Prostate gland (tissue), 2 donors: ENCODE data around the gene COP1. TPM values are rescaled to one million over a fixed set of nuclear protein-coding genes. Genes with fewer than 3 reads are reported as not detected.

Experiments used
- DNase-seq: peaks from one replicate; pipeline ENCODE4 v3.0.0-alpha.2; 2019; ENCODE audit warnings: low spot score
- H3K27ac ChIP-seq, 2 donors: fragments of 200-600 bp; sonication (generic); 2 replicates each; pipeline ENCODE4 v1.5.1; 2017 to 2019
- H3K27me3 ChIP-seq: fragments of 200-600 bp; sonication (generic); replicated peaks from 2 replicates; pipeline ENCODE4 v1.5.1; 2019; ENCODE audit not compliant: insufficient read depth
- H3K36me3 ChIP-seq, 2 donors: fragments of 200-600 bp; sonication (generic); 1 replicate in 1 of 2; 2 replicates in 1 of 2; pipeline versions ENCODE4 v1.5.1 to v1.8.1; 2017 to 2019
- H3K4me1 ChIP-seq: fragments of 200-600 bp; sonication (generic); replicated peaks from 2 replicates; pipeline ENCODE4 v1.5.1; 2019
- H3K4me3 ChIP-seq, 2 donors: fragments of 200-600 bp; sonication (generic); 2 replicates each; pipeline ENCODE4 v1.5.1; 2017 to 2019
- H3K9me3 ChIP-seq: fragments of 200-600 bp; sonication (generic); 2 replicates; pipeline ENCODE4 v1.5.1; 2017
- CTCF ChIP-seq, 4 experiments: fragments of 200-600 bp in 2 of 4; fragments of 450-650 bp in 2 of 4; sonication (generic) in 2 of 4; IDR thresholded peaks; 1 replicate in 3 of 4; 2 replicates in 1 of 4; pipeline ENCODE4 v1.5.1; 2016 to 2019; ENCODE audit warnings: antibody characterized with exemption in 4 of 4, mild to moderate bottlenecking in 2 of 4, moderate library complexity in 2 of 4
- POLR2A ChIP-seq: fragments of 450-650 bp; IDR thresholded peaks from one replicate; pipeline ENCODE4 v1.6.1; 2016; ENCODE audit warnings: antibody characterized with exemption, mild to moderate bottlenecking
- POLR2AphosphoS5 ChIP-seq: sonication (generic); formaldehyde crosslinking; IDR thresholded peaks from one replicate; pipeline ENCODE4 v1.6.1; 2017; ENCODE audit warnings: antibody characterized with exemption
- WGBS: methylation state at CpG from one replicate; pipeline ENCODE4 v1.1.5; 2018; 5-methylcytosine and 5-hydroxymethylcytosine counted together
- intact Hi-C: fragments of 100-400 bp; cut with DNase I; formaldehyde crosslinking; loops from one replicate; pipeline ENCODE4 v1.14.2; 2022
- total RNA-seq, 2 donors: library from RNA; depleted of rRNA; stranded (reverse); fragments of >200 nt; gene quantifications; one replicate each; pipeline ENCODE4 v1.1.0, GENCODE V29; 2016

COP1 gene
- total RNA-seq, 2 donors from 2014 or later = 53.3 to 60.4 TPM

GRCh38 chr1:176201568-176201967 is 5.5 kb downstream of the COP1 start:
- intact Hi-C loops = no loop called here
- Histone ChIP-seq H3K9me3 (no peaks in the 10 kb centered on the region), H3K27ac (no peak overlapping the region), H3K4me1 (no peaks in the 10 kb centered on the region), H3K4me3 (no peak overlapping the region), H3K27me3 (no peaks in the 10 kb centered on the region), H3K36me3 (no peaks in the 10 kb centered on the region)
- no peak for TF ChIP-seq POLR2A
- TF ChIP-seq POLR2AphosphoS5 = no peak
- no peak for TF ChIP-seq CTCF (IDR thresholded peaks at IDR 0.05)
- DNase-seq = no peak

GRCh38 chr1:176199707-176200106 is 7.4 kb downstream of the COP1 start:
- no peaks in the 10 kb centered on the region for H3K4me1 ChIP-seq
- no peaks in the 10 kb centered on the region for H3K9me3 ChIP-seq
- H3K27me3 ChIP-seq = no peaks in the 10 kb centered on the region
- WGBS = 78% methylated on average over 1 of the region's 1 CpG
- DNase-seq = no peak
- intact Hi-C loops = no loop called here
- no peaks in the 10 kb centered on the region for H3K36me3 ChIP-seq
- TF ChIP-seq POLR2A (no peak), CTCF (IDR thresholded peaks at IDR 0.05) (no peak), POLR2AphosphoS5 (no peak)
- no peak overlapping the region for H3K4me3 ChIP-seq
- H3K27ac ChIP-seq = no peak overlapping the region

- TF ChIP-seq POLR2A (no peak), POLR2AphosphoS5 (no peak), CTCF (IDR thresholded peaks at IDR 0.05) (no peak)
- intact Hi-C loops = no loop called here
These were observed 8.7 kb downstream of the COP1 start for GRCh38 chr1:176198413-176198812.

DNA sequence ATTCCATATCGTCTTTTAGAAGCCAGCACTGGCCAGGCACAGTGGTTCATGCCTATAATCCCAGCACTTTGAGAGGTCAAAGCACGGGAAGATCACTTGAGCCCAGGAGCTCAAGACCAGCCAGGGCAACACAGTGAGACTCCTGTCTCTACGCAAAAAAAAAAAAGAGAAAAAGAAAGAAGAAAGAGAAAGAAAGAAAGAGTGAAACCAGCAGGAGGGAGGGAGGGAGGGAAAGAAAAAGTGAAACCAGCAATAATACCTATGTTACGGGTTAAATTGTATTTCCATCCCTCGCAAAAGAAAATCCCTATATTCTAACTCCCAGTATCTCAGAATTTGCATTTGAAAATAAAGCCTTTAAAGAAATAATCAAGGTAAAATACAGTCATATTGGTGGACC is 10.4 kb downstream of the COP1 start:
- DNase-seq = no peak
- no peaks in the 10 kb centered on the region for H3K4me1 ChIP-seq
- H3K9me3 ChIP-seq = no peaks in the 10 kb centered on the region
- 92% methylated on average over 5 of the region's 5 CpGs for WGBS
- no peaks in the 10 kb centered on the region for H3K27me3 ChIP-seq
- TF ChIP-seq CTCF (IDR thresholded peaks at IDR 0.05) = no peak
- TF ChIP-seq POLR2AphosphoS5 = no peak
- TF ChIP-seq POLR2A = no peak
- intact Hi-C loops = no loop called here
- no peaks in the 10 kb centered on the region for H3K36me3 ChIP-seq
- H3K4me3 ChIP-seq = no peak overlapping the region
- no peak overlapping the region for H3K27ac ChIP-seq

More at GRCh38 chr1:176198413-176198812, 8.7 kb downstream of the COP1 start:
- Histone ChIP-seq H3K27me3 (no peaks in the 10 kb centered on the region), H3K9me3 (no peaks in the 10 kb centered on the region), H3K36me3 (no peaks in the 10 kb centered on the region), H3K4me1 (no peaks in the 10 kb centered on the region), H3K27ac (no peak overlapping the region), H3K4me3 (no peak overlapping the region)
- DNase-seq = no peak
- 95% methylated on average over 2 of the region's 2 CpGs for WGBS

GRCh38 chr1:176195547-176195946 is 11.5 kb downstream of the COP1 start:
- intact Hi-C loops = no loop called here
- no peaks in the 10 kb centered on the region for H3K36me3 ChIP-seq
- WGBS = 88% methylated on average over 7 of the region's 7 CpGs
- H3K27ac ChIP-seq = no peak overlapping the region
- DNase-seq = no peak
- H3K9me3 ChIP-seq = no peaks in the 10 kb centered on the region
- H3K4me1 ChIP-seq = no peaks in the 10 kb centered on the region
- TF ChIP-seq POLR2A (no peak), POLR2AphosphoS5 (no peak), CTCF (IDR thresholded peaks at IDR 0.05) (no peak)
- no peaks in the 10 kb centered on the region for H3K27me3 ChIP-seq
- no peak overlapping the region for H3K4me3 ChIP-seq
